H1 (cell line): ENCODE data around the gene PARD6A. TPM values are rescaled to one million over a fixed set of nuclear protein-coding genes. Genes with fewer than 3 reads are reported as not detected.
A peak's percentile ranks its signal among the peaks of the same experiment; 100 is the strongest.

Experiments
- CTCF ChIA-PET: fragments of 300-600 bp; sonication (Branson Sonifier 250); formaldehyde crosslinking; loops from one replicate; lab custom pipeline; 2021; ENCODE audit not compliant: partially characterized antibody; lab: Charles Lee
- POLR2A ChIA-PET: fragments of 300-600 bp; sonication (Branson Sonifier 250); formaldehyde crosslinking; loops from one replicate; lab custom pipeline; 2021; ENCODE audit warnings: inconsistent platforms; ENCODE audit not compliant: partially characterized antibody; lab: Charles Lee
- DNase-seq, 2 experiments: peaks; one replicate each; pipeline versions ENCODE4 v3.0.0 to v3.0.0-alpha.2; 2010 to 2022; ENCODE audit warnings: low spot score in 2 of 2, low read depth in 1 of 2, mixed read lengths in 1 of 2
- FAIRE-seq: peaks from 2 replicates; lab custom pipeline; 2011; peaks lifted over from hg19 to GRCh38; lab: Jason Lieb, UNC
- H2AFZ ChIP-seq: 2 replicates; pipeline ENCODE4 v1.8.1; 2012; ENCODE audit warnings: low read length, inconsistent platforms
- H2AK5ac ChIP-seq: 2 replicates; pipeline ENCODE4 v1.6.1; 2013; ENCODE audit warnings: low read depth, low read length
- H2BK120ac ChIP-seq: replicated peaks from 2 replicates; pipeline ENCODE3; 2013; ENCODE audit warnings: low read depth, low read length, inconsistent platforms
- H2BK12ac ChIP-seq: 2 replicates; pipeline ENCODE4 v1.6.1; 2013; ENCODE audit warnings: low read depth, low read length
- H2BK15ac ChIP-seq: 2 replicates; pipeline ENCODE4 v1.6.1; 2013; ENCODE audit warnings: low read length
- H2BK20ac ChIP-seq: 2 replicates; pipeline ENCODE4 v1.6.1; 2013; ENCODE audit warnings: low read length
- H2BK5ac ChIP-seq: 2 replicates; pipeline ENCODE4 v1.6.1; 2013; ENCODE audit warnings: low read depth, low read length
- H3K14ac ChIP-seq: 2 replicates; pipeline ENCODE4 v1.6.1; 2013; ENCODE audit warnings: inconsistent platforms; ENCODE audit not compliant: insufficient read length
- H3K18ac ChIP-seq: 2 replicates; pipeline ENCODE4 v1.6.1; 2013; ENCODE audit warnings: low read length; ENCODE audit errors: extremely low read depth
- H3K23ac ChIP-seq: 2 replicates; pipeline ENCODE4 v1.6.1; 2013; ENCODE audit warnings: inconsistent platforms; ENCODE audit not compliant: insufficient read length
- H3K23me2 ChIP-seq: 2 replicates; pipeline ENCODE4 v1.6.1; 2013; ENCODE audit warnings: low read depth, low read length
- H3K27ac ChIP-seq: 2 replicates; pipeline ENCODE4 v1.6.1; 2011; ENCODE audit warnings: low read depth, low read length, inconsistent platforms
- H3K27me3 ChIP-seq, 4 experiments: replicated peaks in 1 of 4; 1 replicate in 1 of 4; 2 replicates in 3 of 4; pipeline versions ENCODE4 v1.6.1 to v1.8.1; 2011 to 2013; ENCODE audit warnings: low read length in 3 of 4, mild to moderate bottlenecking in 3 of 4, inconsistent platforms in 2 of 4, mixed read lengths in 2 of 4, moderate library complexity in 1 of 4; ENCODE audit not compliant: control insufficient read depth in 3 of 4, insufficient read depth in 3 of 4; ENCODE audit errors: extremely low read depth in 1 of 4
- H3K36me3 ChIP-seq, 4 experiments: 2 replicates each; pipeline versions ENCODE4 v1.6.1 to v1.8.1; 2011 to 2013; ENCODE audit warnings: mild to moderate bottlenecking in 4 of 4, low read length in 3 of 4, moderate library complexity in 2 of 4, control low read depth in 1 of 4, inconsistent platforms in 1 of 4; ENCODE audit not compliant: insufficient read depth in 4 of 4, control insufficient read depth in 2 of 4
- H3K4ac ChIP-seq: replicated peaks from 2 replicates; pipeline ENCODE3; 2013; ENCODE audit warnings: low read length, low read depth, mixed read lengths, inconsistent platforms; ENCODE audit not compliant: insufficient read length
- H3K4me1 ChIP-seq, 4 experiments: replicated peaks in 1 of 4; 1 replicate in 1 of 4; 2 replicates in 3 of 4; pipeline versions ENCODE4 v1.6.1 to v1.8.1; 2011 to 2013; ENCODE audit warnings: low read length in 3 of 4, inconsistent platforms in 2 of 4, mixed read lengths in 1 of 4; ENCODE audit not compliant: insufficient read depth in 4 of 4, control insufficient read depth in 3 of 4
- H3K4me2 ChIP-seq, 2 experiments: 2 replicates each; pipeline versions ENCODE4 v1.6.1 to v1.8.1; 2011 to 2013; ENCODE audit warnings: low read depth in 2 of 2, low read length in 2 of 2, control low read depth in 1 of 2, inconsistent platforms in 1 of 2, mild to moderate bottlenecking in 1 of 2; ENCODE audit not compliant: insufficient read depth in 1 of 2
- H3K4me3 ChIP-seq, 4 experiments: fragments of 200-600, 300-600 bp in 1 of 4; sonication (generic), shearing (Covaris generic), sonication (Bioruptor Twin) in 1 of 4; 2 replicates each; pipeline versions ENCODE4 v1.5.1 to v1.8.1; 2011 to 2016; ENCODE audit warnings: low read length in 4 of 4, low read depth in 3 of 4, control low read depth in 2 of 4, inconsistent platforms in 2 of 4, mild to moderate bottlenecking in 2 of 4, mixed read lengths in 1 of 4, moderate library complexity in 1 of 4; ENCODE audit not compliant: insufficient read depth in 2 of 4; ENCODE audit errors: extremely low read depth in 1 of 4
- H3K56ac ChIP-seq: replicated peaks from 2 replicates; pipeline ENCODE3; 2013; ENCODE audit warnings: low read depth, mild to moderate bottlenecking, mixed read lengths, low read length, inconsistent platforms; ENCODE audit not compliant: insufficient read length
- H3K79me1 ChIP-seq: 2 replicates; pipeline ENCODE4 v1.6.1; 2013; ENCODE audit warnings: low read depth, low read length, control low read depth
- H3K79me2 ChIP-seq, 2 experiments: 2 replicates each; pipeline versions ENCODE4 v1.6.1 to v1.8.1; 2012 to 2013; ENCODE audit warnings: low read length in 2 of 2, mild to moderate bottlenecking in 2 of 2, inconsistent platforms in 1 of 2; ENCODE audit not compliant: insufficient read depth in 2 of 2, control insufficient read depth in 1 of 2
- H3K9ac ChIP-seq, 4 experiments: replicated peaks in 1 of 4; 1 replicate in 1 of 4; 2 replicates in 3 of 4; pipeline versions ENCODE4 v1.6.1 to v1.8.1; 2011 to 2013; ENCODE audit warnings: low read depth in 3 of 4, low read length in 3 of 4, control low read depth in 2 of 4, mild to moderate bottlenecking in 2 of 4, moderate library complexity in 2 of 4, inconsistent platforms in 1 of 4; ENCODE audit errors: extremely low read depth in 1 of 4
- H3K9me3 ChIP-seq, 2 experiments: 2 replicates each; pipeline versions ENCODE4 v1.6.1 to v1.8.1; 2012 to 2013; ENCODE audit warnings: mild to moderate bottlenecking in 2 of 2, moderate library complexity in 2 of 2, control low read depth in 1 of 2, inconsistent platforms in 1 of 2, low read depth in 1 of 2, low read length in 1 of 2, mixed read lengths in 1 of 2; ENCODE audit not compliant: insufficient read depth in 2 of 2
- H4K20me1 ChIP-seq, 2 experiments: replicated peaks in 1 of 2; 2 replicates each; pipeline versions ENCODE3 to v1.8.1; 2011 to 2013; ENCODE audit warnings: inconsistent platforms in 2 of 2, low read length in 2 of 2, mild to moderate bottlenecking in 1 of 2; ENCODE audit not compliant: insufficient read depth in 2 of 2, control insufficient read depth in 1 of 2
- H4K5ac ChIP-seq: 2 replicates; pipeline ENCODE4 v1.6.1; 2013; ENCODE audit warnings: low read length, low read depth, mixed read lengths, inconsistent platforms; ENCODE audit not compliant: insufficient read length
- H4K8ac ChIP-seq: 2 replicates; pipeline ENCODE4 v1.8.0; 2013; ENCODE audit warnings: mild to moderate bottlenecking, moderate library complexity, low read length, inconsistent platforms; ENCODE audit not compliant: insufficient read depth; ENCODE audit errors: extremely low read depth
- H4K91ac ChIP-seq: replicated peaks from 2 replicates; pipeline ENCODE3; 2013; ENCODE audit warnings: low read length, mixed read lengths, inconsistent platforms; ENCODE audit not compliant: insufficient read length
- CHD1 ChIP-seq: IDR thresholded peaks from 2 replicates; pipeline ENCODE4 v1.6.1; 2012; ENCODE audit warnings: low read depth, low read length, improper control_type of control experiment
- RFX5 ChIP-seq: IDR thresholded peaks from 2 replicates; pipeline ENCODE4 v1.6.1; 2011; ENCODE audit warnings: low read depth, low read length, improper control_type of control experiment, borderline replicate concordance
- SP2 ChIP-seq: IDR thresholded peaks from 2 replicates; pipeline ENCODE4 v1.6.1; 2012; ENCODE audit warnings: mild to moderate bottlenecking, low read length, inconsistent platforms
- WGBS, 2 experiments: shearing (Covaris generic) in 1 of 2; methylation state at CpG; one replicate each; pipeline versions ENCODE4 v1.1.6 to v1.1.7; 2013 to 2015; ENCODE audit warnings: low lambda C conversion rate in 2 of 2, mixed read lengths in 2 of 2, inconsistent platforms in 1 of 2, low coverage in 1 of 2, missing lambda C conversion rate in 1 of 2; ENCODE audit not compliant: insufficient replicate concordance in 2 of 2, insufficient coverage in 1 of 2, insufficient read length in 1 of 2; ENCODE audit errors: extremely low coverage in 1 of 2, missing lambda C conversion rate in 1 of 2; 5-methylcytosine and 5-hydroxymethylcytosine counted together
- polyA plus RNA-seq, 7 experiments: library from polyadenylated mRNA; depleted of rRNA in 3 of 7; stranded (reverse) in 5 of 7; unstranded in 2 of 7; fragments of >200 nt in 5 of 7; fragments of 200-250 nt in 2 of 7; gene quantifications; 1 replicate in 5 of 7; 2 replicates in 1 of 7; 4 replicates in 1 of 7; pipeline versions ENCODE4 v1.2.1 to v1.2.3, GENCODE V29; 2011 to 2013; ENCODE audit warnings: missing spikeins in 2 of 7, mixed read lengths in 2 of 7
- total RNA-seq: library from RNA; stranded (reverse); fragmentation: NEBNext Ultra II Directional; extraction: Animal tissue kit (Norgen Biotek cat#: 25700); gene quantifications from 2 replicates; pipeline ENCODE4 v1.2.1, GENCODE V29; 2021

The PARD6A gene
- total and polyA plus RNA-seq, 2 of the 8 experiments (the other 6 are each of a cell fraction or from before 2014, with no cell fraction given) = 15.1 to 21.8 TPM

- POLR2A ChIA-PET = interaction anchor here (1.3 to 3.4 kb wide), 4 partner anchors 10 to 111 kb away, joined by 3 to 13 read pairs (median 6); partner anchors contain the start of genes ACD and CTCF
- Histone ChIP-seq H3K27me3 (peaks cover 3 to 45% (median 26%) of the 10 kb centered on the region in 4 experiments; a peak in 6 of 7 replicates), H3K9me3 (no peaks in the 10 kb centered on the region)
- no peak for TF ChIP-seq CHD1
- TF ChIP-seq SP2 = no peak
- no peak for TF ChIP-seq RFX5
These were observed 11.2 kb upstream of the PARD6A start for GRCh38 chr16:67649494-67649931.

More at GRCh38 chr16:67649494-67649931, 11.2 kb upstream of the PARD6A start:
- Histone ChIP-seq H4K8ac (no peak overlapping the region), H2BK120ac (no peak overlapping the region), H3K18ac (no peak overlapping the region; the same call in 1 of the 2 replicates), H3K4me1 (peaks cover 0 to 26% (median 9%) of the 10 kb centered on the region in 4 experiments; a peak in 5 of 7 replicates), H3K4ac (no peak overlapping the region), H3K79me2 (no peaks in the 10 kb centered on the region), H3K27ac (no peak overlapping the region), H3K9ac (no peak overlapping the region), H3K14ac (no peak overlapping the region), H4K20me1 (peaks cover 5 to 15% of the 10 kb centered on the region in 2 experiments), H2BK15ac (no peak overlapping the region), H2AK5ac (no peak overlapping the region), H3K79me1 (no peaks in the 10 kb centered on the region), H3K4me3 (peak overlapping the region in 1 of 4 experiments; percentile 22; a peak in 1 of 8 replicates), H4K91ac (no peak overlapping the region), H2BK12ac (0 out of 2 replicates have a peak overlapping the region, but pooled peaks have one; percentile 50), H2BK5ac (no peak overlapping the region; the same call in 1 of the 2 replicates), H3K23ac (no peak overlapping the region), H2AFZ (no peak overlapping the region), H2BK20ac (no peak overlapping the region), H3K4me2 (peak overlapping the region; percentile 16 to 43; a peak in 3 of 4 replicates), H4K5ac (no peak overlapping the region), H3K23me2 (peaks cover 11% of the 10 kb centered on the region; the same call in 1 of the 2 replicates), H3K56ac (no peak overlapping the region), H3K36me3 (no peaks in the 10 kb centered on the region)
- WGBS, 2 experiments = 59% methylated on average over 31 of the region's 34 CpGs; no CpG with 5 or more reads in 1 of the 2 experiments
- FAIRE-seq = no peak
- CTCF ChIA-PET = interaction anchor here (1.0 to 18.0 kb wide), 9 partner anchors 11 to 129 kb away, joined by 3 to 202 read pairs (median 10); partner anchors contain the start of genes ACD, C16orf86, ENKD1 and PARD6A
- DNase-seq = peak in 1 of 2 experiments; percentile 88
